ENCODE data around the gene CADM2. TPM values are rescaled to one million over a fixed set of nuclear protein-coding genes. Genes with fewer than 3 reads are reported as not detected.
"Not testable (repeated sequence)": the region's sequence is repeated elsewhere in the genome, so short reads cannot be mapped to it uniquely, and the experiment has no call there.

The CADM2 gene
- total RNA-seq, 1 experiment from 2014 or later: not detected

GRCh38 chr3:85504129-85504784 is 545.5 kb downstream of the CADM2 start:
- H3K9me2 ChIP-seq (ENCODE audit: insufficient read depth); H3K4me1 ChIP-seq (ENCODE audit: control insufficient read depth in 1 of 2, insufficient read depth in 2 of 2, low read length in 2 of 2); H3K27me3 ChIP-seq (ENCODE audit: insufficient read depth, low read length); H3K79me2 ChIP-seq (ENCODE audit: insufficient read depth, low read length); POLR2A ChIA-PET; H2AFZ ChIP-seq (ENCODE audit: low read depth, low read length, poor library complexity, severe bottlenecking); H3K4me3 ChIP-seq (replicated peaks in 1 of 2; ENCODE audit: low read depth in 1 of 2, low read length in 2 of 2); H3K36me3 ChIP-seq (ENCODE audit: control insufficient read depth in 1 of 2, insufficient read depth in 2 of 2, low read length in 2 of 2); H3K27ac ChIP-seq (ENCODE audit: low read depth, low read length); intact Hi-C loops (cut with micrococcal nuclease); DNase-seq (ENCODE audit: low read depth, low spot score); BruUV-seq (replicated peaks); ATAC-seq; RAD21 ChIA-PET (ENCODE audit: low non-redundant PET in 1 of 2, low total read pairs in 2 of 2, uncharacterized antibody in 2 of 2, unreplicated experiment in 2 of 2); H3K4me2 ChIP-seq (ENCODE audit: low read length); H4K20me1 ChIP-seq (ENCODE audit: insufficient read depth); CTCF ChIA-PET; H3K9ac ChIP-seq (ENCODE audit: low read length): not testable (repeated sequence)
- peaks cover 0 to 10% of the 10 kb centered on the region in 2 experiments for H3K9me3 ChIP-seq (ENCODE audit: control insufficient read depth in 1 of 2, insufficient read depth in 1 of 2, low read depth in 1 of 2, low read length in 2 of 2)

DNA sequence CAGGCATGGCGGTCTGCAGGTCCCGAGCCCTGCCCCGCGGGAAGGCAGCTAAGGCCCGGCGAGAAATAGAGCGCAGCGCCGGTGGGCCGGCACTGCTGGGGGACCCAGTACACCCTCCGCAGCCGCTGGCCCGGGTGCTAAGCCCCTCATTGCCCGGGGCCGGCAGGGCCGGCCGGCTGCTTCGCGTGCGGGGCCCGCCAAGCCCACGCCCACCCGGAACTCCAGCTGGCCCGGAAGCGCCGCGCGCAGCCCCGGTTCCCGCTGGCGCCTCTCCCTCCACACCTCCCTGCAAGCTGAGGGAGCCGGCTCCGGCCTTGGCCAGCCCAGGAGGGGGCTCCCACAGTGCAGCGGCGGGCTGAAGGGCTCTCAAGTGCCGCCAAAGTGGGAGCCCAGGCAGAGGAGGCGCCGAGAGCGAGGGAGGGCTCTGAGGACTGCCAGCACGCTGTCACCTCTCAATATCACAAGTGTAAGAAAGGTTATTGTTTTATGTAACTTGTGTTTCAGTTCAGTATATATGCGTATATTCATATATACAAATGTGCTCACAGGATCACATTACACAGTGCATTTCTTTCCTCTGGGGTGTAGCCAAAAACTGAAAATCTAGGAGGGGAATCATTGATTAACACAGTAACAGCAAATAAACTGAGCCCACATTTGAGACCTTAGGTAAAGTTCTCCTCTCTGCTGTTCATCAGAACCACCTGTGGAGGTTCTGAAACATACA is 546.2 kb downstream of the CADM2 start:
- DNase-seq (ENCODE audit: low read depth, low spot score); ATAC-seq; H3K4me1 ChIP-seq (ENCODE audit: control insufficient read depth in 1 of 2, insufficient read depth in 2 of 2, low read length in 2 of 2); POLR2A ChIA-PET; H3K9me3 ChIP-seq (ENCODE audit: control insufficient read depth in 1 of 2, insufficient read depth in 1 of 2, low read depth in 1 of 2, low read length in 2 of 2); H3K9me2 ChIP-seq (ENCODE audit: insufficient read depth); H3K4me2 ChIP-seq (ENCODE audit: low read length); H3K27me3 ChIP-seq (ENCODE audit: insufficient read depth, low read length); H2AFZ ChIP-seq (ENCODE audit: low read depth, low read length, poor library complexity, severe bottlenecking); H4K20me1 ChIP-seq (ENCODE audit: insufficient read depth); H3K36me3 ChIP-seq (ENCODE audit: control insufficient read depth in 1 of 2, insufficient read depth in 2 of 2, low read length in 2 of 2); H3K27ac ChIP-seq (ENCODE audit: low read depth, low read length); intact Hi-C loops (cut with micrococcal nuclease); RAD21 ChIA-PET (ENCODE audit: low non-redundant PET in 1 of 2, low total read pairs in 2 of 2, uncharacterized antibody in 2 of 2, unreplicated experiment in 2 of 2); H3K4me3 ChIP-seq (replicated peaks in 1 of 2; ENCODE audit: low read depth in 1 of 2, low read length in 2 of 2); CTCF ChIA-PET; H3K9ac ChIP-seq (ENCODE audit: low read length); BruUV-seq (replicated peaks); H3K79me2 ChIP-seq (ENCODE audit: insufficient read depth, low read length): not testable (repeated sequence)

- DNase-seq (ENCODE audit: low read depth, low spot score); BruUV-seq (replicated peaks); H3K27ac ChIP-seq (ENCODE audit: low read depth, low read length); POLR2A ChIA-PET; ATAC-seq; H3K4me2 ChIP-seq (ENCODE audit: low read length); CTCF ChIA-PET; H3K9ac ChIP-seq (ENCODE audit: low read length); H2AFZ ChIP-seq (ENCODE audit: low read depth, low read length, poor library complexity, severe bottlenecking); H3K4me3 ChIP-seq (replicated peaks in 1 of 2; ENCODE audit: low read depth in 1 of 2, low read length in 2 of 2); H3K9me3 ChIP-seq (ENCODE audit: control insufficient read depth in 1 of 2, insufficient read depth in 1 of 2, low read depth in 1 of 2, low read length in 2 of 2); H3K9me2 ChIP-seq (ENCODE audit: insufficient read depth); H3K79me2 ChIP-seq (ENCODE audit: insufficient read depth, low read length); H3K4me1 ChIP-seq (ENCODE audit: control insufficient read depth in 1 of 2, insufficient read depth in 2 of 2, low read length in 2 of 2); H4K20me1 ChIP-seq (ENCODE audit: insufficient read depth); intact Hi-C loops (cut with micrococcal nuclease); RAD21 ChIA-PET (ENCODE audit: low non-redundant PET in 1 of 2, low total read pairs in 2 of 2, uncharacterized antibody in 2 of 2, unreplicated experiment in 2 of 2); H3K27me3 ChIP-seq (ENCODE audit: insufficient read depth, low read length); H3K36me3 ChIP-seq (ENCODE audit: control insufficient read depth in 1 of 2, insufficient read depth in 2 of 2, low read length in 2 of 2): not testable (repeated sequence)
Measured at GRCh38 chr3:85507052-85507451, 548.3 kb downstream of the CADM2 start.
